Stomach (tissue), 4 donors: ENCODE measurements around the gene ZDHHC3.

Experiments used
- POLR2AphosphoS5 ChIP-seq, 3 donors: sonication (generic); formaldehyde crosslinking; IDR thresholded peaks; one replicate each; pipeline ENCODE4 v1.6.1; 2016; ENCODE audit warnings: antibody characterized with exemption in 3 of 3
- TF ChIP-seq, protein P1 (sequence below), 7 experiments: fragments of 450-650 bp in 4 of 7; fragments of 200-600 bp in 3 of 7; sonication (generic) in 3 of 7; IDR thresholded peaks; one replicate each; pipeline ENCODE4 v1.5.1; 2016 to 2019; ENCODE audit warnings: antibody characterized with exemption in 7 of 7, control low read depth in 2 of 7, mild to moderate bottlenecking in 1 of 7

DNA sequence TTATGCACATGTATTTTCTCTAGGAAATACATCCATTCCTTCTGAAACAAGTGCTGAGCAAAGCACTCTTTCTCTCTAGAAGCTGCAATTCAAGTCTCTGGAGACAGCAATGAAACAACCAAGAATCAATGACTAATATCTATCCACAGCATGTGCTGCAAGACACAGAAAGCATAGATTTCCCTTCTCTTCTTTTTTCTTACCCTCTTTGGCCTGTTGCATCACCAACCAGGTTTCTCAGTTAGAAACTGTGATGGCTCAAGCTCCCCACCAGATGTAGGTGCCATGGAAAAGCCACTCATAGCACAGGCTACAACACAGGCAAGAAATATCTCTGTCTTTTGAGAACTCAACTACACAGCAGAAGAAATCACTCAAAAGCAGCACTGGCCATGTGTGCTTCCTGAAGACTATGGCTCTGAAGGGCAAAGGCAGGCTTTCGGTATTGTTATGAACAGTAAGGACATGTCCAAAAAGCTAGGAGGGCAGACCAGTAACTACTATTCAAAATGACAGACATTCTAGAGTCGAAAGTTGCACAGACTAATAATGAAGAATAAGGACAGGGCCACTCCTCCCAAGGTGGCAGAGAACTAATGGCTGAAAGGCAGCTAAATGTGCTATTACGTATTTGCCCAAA is 15.5 kb downstream of the ZDHHC3 start:
- TF ChIP-seq POLR2AphosphoS5 (IDR thresholded peaks at IDR 0.05): no peak
- TF ChIP-seq, protein P1, sequence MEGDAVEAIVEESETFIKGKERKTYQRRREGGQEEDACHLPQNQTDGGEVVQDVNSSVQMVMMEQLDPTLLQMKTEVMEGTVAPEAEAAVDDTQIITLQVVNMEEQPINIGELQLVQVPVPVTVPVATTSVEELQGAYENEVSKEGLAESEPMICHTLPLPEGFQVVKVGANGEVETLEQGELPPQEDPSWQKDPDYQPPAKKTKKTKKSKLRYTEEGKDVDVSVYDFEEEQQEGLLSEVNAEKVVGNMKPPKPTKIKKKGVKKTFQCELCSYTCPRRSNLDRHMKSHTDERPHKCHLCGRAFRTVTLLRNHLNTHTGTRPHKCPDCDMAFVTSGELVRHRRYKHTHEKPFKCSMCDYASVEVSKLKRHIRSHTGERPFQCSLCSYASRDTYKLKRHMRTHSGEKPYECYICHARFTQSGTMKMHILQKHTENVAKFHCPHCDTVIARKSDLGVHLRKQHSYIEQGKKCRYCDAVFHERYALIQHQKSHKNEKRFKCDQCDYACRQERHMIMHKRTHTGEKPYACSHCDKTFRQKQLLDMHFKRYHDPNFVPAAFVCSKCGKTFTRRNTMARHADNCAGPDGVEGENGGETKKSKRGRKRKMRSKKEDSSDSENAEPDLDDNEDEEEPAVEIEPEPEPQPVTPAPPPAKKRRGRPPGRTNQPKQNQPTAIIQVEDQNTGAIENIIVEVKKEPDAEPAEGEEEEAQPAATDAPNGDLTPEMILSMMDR (IDR thresholded peaks at IDR 0.05): no peak
